HG03460 (cell line): ENCODE results near the gene DNAJC15.

Experiments
- ATAC-seq: cut with Tn5 transposase; IDR thresholded peaks from one replicate; pipeline ENCODE4 v1.9.1; 2021; ENCODE audit not compliant: unreplicated experiment

The DNAJC15 gene

GRCh38 chr13:43124490-43124889, 101.1 kb downstream of the DNAJC15 start:
- ATAC-seq = no peak

GRCh38 chr13:43126420-43126819, 103.0 kb downstream of the DNAJC15 start:
- ATAC-seq = no peak

GRCh38 chr13:43127103-43127798, 103.9 kb downstream of the DNAJC15 start:
- no peak for ATAC-seq

- no peak for ATAC-seq
Measured at GRCh38 chr13:43127827-43128226, 104.4 kb downstream of the DNAJC15 start.

GRCh38 chr13:43128504-43128961, 105.1 kb downstream of the DNAJC15 start:
- ATAC-seq = no peak

- ATAC-seq = no peak
Measured at GRCh38 chr13:43129066-43129465, 105.7 kb downstream of the DNAJC15 start.

- no peak for ATAC-seq
Measured at GRCh38 chr13:43129511-43130110, 106.2 kb downstream of the DNAJC15 start.

GRCh38 chr13:43132257-43132656, 108.9 kb downstream of the DNAJC15 start:
- no peak for ATAC-seq

- ATAC-seq = no peak
Measured at GRCh38 chr13:43132911-43133310, 109.5 kb downstream of the DNAJC15 start.

- no peak for ATAC-seq
Measured at GRCh38 chr13:43133792-43134191, 110.4 kb downstream of the DNAJC15 start.

- no peak for ATAC-seq
Measured at GRCh38 chr13:43134868-43135267, 111.5 kb downstream of the DNAJC15 start.

- no peak for ATAC-seq
Measured at GRCh38 chr13:43135516-43135915, 112.1 kb downstream of the DNAJC15 start.

- no peak for ATAC-seq
Measured at GRCh38 chr13:43136920-43137575, 113.7 kb downstream of the DNAJC15 start.

- ATAC-seq = no peak
Measured at GRCh38 chr13:43139211-43139610, 115.8 kb downstream of the DNAJC15 start.

GRCh38 chr13:43139921-43140320, 116.5 kb downstream of the DNAJC15 start:
- no peak for ATAC-seq

GRCh38 chr13:43140985-43141384, 117.6 kb downstream of the DNAJC15 start:
- no peak for ATAC-seq

GRCh38 chr13:43141685-43142084, 118.3 kb downstream of the DNAJC15 start:
- no peak for ATAC-seq

GRCh38 chr13:43143591-43143990, 120.2 kb downstream of the DNAJC15 start:
- ATAC-seq = no peak

- no peak for ATAC-seq
Measured at GRCh38 chr13:43145534-43146196, 122.3 kb downstream of the DNAJC15 start.

GRCh38 chr13:43146400-43146799, 123.0 kb downstream of the DNAJC15 start:
- ATAC-seq = no peak

GRCh38 chr13:43150369-43151207, 127.2 kb downstream of the DNAJC15 start:
- ATAC-seq = no peak
